ENCODE results near the gene STRA6.

DNA sequence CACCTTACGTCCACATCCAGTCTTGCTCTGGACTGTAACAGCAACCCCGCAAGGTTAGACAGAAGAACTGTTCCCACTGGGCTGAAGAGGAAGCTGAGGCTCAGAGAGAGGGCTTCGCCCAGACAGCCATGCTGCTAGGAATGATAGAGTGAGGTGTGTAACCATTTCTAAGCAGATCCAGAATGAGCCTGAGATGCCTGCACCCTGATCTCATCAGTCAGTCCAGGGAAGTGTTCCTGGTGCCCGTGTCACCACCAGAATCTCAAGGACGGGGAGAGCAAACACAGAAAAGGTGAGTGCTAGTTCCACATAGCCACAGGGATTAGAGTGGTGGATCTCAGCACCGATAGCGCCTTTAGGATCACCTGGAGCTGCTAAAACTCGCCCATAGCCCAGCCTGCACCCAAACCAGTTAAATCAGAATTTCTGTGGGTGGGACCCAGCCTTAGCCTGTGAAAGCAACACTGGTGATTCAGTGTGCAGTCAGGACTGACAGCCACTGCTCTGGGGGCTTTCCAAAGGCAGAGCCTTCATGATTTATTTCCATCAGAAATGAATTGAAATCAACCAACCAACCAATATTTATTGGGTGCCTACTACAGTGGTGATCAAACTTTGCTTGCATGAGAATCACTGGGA lies 16.8 kb downstream of the STRA6 start:
- TF ChIP-seq, protein P1, sequence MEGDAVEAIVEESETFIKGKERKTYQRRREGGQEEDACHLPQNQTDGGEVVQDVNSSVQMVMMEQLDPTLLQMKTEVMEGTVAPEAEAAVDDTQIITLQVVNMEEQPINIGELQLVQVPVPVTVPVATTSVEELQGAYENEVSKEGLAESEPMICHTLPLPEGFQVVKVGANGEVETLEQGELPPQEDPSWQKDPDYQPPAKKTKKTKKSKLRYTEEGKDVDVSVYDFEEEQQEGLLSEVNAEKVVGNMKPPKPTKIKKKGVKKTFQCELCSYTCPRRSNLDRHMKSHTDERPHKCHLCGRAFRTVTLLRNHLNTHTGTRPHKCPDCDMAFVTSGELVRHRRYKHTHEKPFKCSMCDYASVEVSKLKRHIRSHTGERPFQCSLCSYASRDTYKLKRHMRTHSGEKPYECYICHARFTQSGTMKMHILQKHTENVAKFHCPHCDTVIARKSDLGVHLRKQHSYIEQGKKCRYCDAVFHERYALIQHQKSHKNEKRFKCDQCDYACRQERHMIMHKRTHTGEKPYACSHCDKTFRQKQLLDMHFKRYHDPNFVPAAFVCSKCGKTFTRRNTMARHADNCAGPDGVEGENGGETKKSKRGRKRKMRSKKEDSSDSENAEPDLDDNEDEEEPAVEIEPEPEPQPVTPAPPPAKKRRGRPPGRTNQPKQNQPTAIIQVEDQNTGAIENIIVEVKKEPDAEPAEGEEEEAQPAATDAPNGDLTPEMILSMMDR (IDR thresholded peaks at IDR 0.05 in 8 of 11, conservative IDR thresholded peaks at IDR 0.05 in 3 of 11), result no peak
- no peak for TF ChIP-seq POLR2A (IDR thresholded peaks at IDR 0.05)
- TF ChIP-seq POLR2AphosphoS5 (IDR thresholded peaks at IDR 0.05), result no peak

Measured in spleen (tissue), 7 donors.